ENCODE results near the gene PGGHG. TPM values are rescaled to one million over a fixed set of nuclear protein-coding genes. Genes with fewer than 3 reads are reported as not detected.
A peak's percentile ranks its signal among the peaks of the same experiment; 100 is the strongest.

Gene PGGHG
- total RNA-seq (64.1 TPM), polyA plus RNA-seq (ENCODE audit: insufficient read depth, low read depth, low replicate concordance) (16.1 TPM)
- long read RNA-seq, donor 1, partial matches to known transcripts = 5 of 5 reads
- long read RNA-seq, donor 1, other reads (novel, unspliced or antisense) = 0 of 5 reads
- long read RNA-seq, donor 2 = 0 reads
- long read RNA-seq, donor 3 = 0 reads
- long read RNA-seq, donor 4, partial matches to known transcripts = 0 of 1 reads
- long read RNA-seq, donor 4, other reads (novel, unspliced or antisense) = 0 of 1 reads
- long read RNA-seq, donor 5 = 0 reads
- long read RNA-seq, donor 6 = 0 reads
- long read RNA-seq, donor 7, partial matches to known transcripts = 54 of 109 reads
- long read RNA-seq, donor 7, other reads (novel, unspliced or antisense) = 54 of 109 reads
- long read RNA-seq, donor 8 = 0 reads
- long read RNA-seq, donor 9, partial matches to known transcripts = 0 of 1 reads
- long read RNA-seq, donor 9, other reads (novel, unspliced or antisense) = 0 of 1 reads
- long read RNA-seq, donor 10, partial matches to known transcripts = 0 of 2 reads
- long read RNA-seq, donor 10, other reads (novel, unspliced or antisense) = 0 of 2 reads

DNA sequence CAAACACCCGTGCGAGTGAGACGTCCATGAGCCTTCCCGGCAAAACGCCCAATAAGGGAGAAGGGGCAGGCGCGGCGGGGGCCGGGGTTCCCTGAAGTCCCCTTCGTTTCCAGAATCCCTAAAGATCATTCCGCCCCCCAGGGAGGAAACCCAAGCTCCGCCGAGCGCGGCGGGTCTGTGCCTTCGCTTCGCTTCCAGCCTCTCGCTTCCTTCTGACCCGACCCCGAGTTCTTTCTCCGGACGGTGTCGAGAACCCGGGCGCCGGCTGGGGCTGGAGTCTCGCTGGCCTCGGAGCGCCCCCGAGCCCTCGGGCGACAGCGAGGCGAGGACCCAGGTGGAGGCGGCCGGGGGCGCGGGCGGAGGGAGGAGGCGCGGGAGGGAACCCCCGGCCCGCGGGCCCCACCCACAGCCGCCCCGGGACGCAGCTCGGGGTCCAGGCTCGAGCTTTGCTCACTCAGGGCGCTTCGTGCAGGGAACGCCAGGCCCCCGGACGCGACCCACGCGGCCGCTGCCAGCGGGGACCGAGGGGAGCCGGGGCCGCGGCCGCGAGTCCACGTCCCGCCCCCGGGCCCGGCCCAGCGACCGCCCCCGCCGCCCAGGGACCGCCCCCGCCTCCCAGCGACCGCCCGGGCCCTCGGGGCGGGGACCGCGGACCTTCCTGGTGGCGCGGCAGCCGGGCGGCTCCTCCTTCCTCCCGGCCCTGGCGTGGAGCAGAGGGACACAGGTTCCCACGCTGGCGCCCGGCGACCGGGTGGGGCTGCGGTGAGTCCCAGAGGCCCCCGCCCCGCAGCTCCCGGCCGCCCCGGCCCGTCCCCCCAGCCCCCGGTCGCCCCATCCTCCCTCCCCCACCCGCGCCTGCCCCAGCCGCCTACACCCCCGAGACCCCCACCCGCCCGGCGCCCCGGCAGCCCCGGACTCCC is at the start of gene PGGHG:
TSS of gene PGGHG (plus strand) at position 649 of the 920 bp plus-strand sequence. CDS start 691 bp downstream, outside the sequence.
- intact Hi-C loops (cut with DNase I) = no loop called here
- no peaks in the 10 kb centered on the region for H3K36me3 ChIP-seq (ENCODE audit: control insufficient read depth in 2 of 3, insufficient read depth in 3 of 3, low read length in 3 of 3)
- TF ChIP-seq, protein P1, sequence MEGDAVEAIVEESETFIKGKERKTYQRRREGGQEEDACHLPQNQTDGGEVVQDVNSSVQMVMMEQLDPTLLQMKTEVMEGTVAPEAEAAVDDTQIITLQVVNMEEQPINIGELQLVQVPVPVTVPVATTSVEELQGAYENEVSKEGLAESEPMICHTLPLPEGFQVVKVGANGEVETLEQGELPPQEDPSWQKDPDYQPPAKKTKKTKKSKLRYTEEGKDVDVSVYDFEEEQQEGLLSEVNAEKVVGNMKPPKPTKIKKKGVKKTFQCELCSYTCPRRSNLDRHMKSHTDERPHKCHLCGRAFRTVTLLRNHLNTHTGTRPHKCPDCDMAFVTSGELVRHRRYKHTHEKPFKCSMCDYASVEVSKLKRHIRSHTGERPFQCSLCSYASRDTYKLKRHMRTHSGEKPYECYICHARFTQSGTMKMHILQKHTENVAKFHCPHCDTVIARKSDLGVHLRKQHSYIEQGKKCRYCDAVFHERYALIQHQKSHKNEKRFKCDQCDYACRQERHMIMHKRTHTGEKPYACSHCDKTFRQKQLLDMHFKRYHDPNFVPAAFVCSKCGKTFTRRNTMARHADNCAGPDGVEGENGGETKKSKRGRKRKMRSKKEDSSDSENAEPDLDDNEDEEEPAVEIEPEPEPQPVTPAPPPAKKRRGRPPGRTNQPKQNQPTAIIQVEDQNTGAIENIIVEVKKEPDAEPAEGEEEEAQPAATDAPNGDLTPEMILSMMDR (IDR thresholded peaks at IDR 0.05; ENCODE audit: borderline replicate concordance, extremely low read depth, insufficient read depth) = no peak
- DNase-seq (peak in 4 of 5 donors; percentile 55 to 93 (median 70)), FAIRE-seq (no peak)
- H3K4me3 ChIP-seq (ENCODE audit: low read length in 3 of 3) = peak within 1 kb of the TSS in 2 of 3 donors; percentile 60 to 65
- peak within 1 kb of the TSS in 1 of 2 donors; percentile 20 for H3K27ac ChIP-seq (ENCODE audit: low read depth in 2 of 2, low read length in 2 of 2)
- peak within 1 kb of the TSS in 2 of 3 donors; percentile 29 to 40 for H3K9ac ChIP-seq (ENCODE audit: low read length in 3 of 3)
- no peaks in the 10 kb centered on the region for H3K9me3 ChIP-seq (ENCODE audit: control insufficient read depth in 2 of 3, insufficient read depth in 1 of 3, low read length in 3 of 3)
- no peaks in the 10 kb centered on the region for H3K27me3 ChIP-seq (ENCODE audit: control insufficient read depth, insufficient read depth, low read length)
- H3K4me1 ChIP-seq (ENCODE audit: control insufficient read depth in 2 of 3, insufficient read depth in 2 of 3, low read depth in 1 of 3, low read length in 3 of 3) = peaks cover 0 to 8% (median 0%) of the 10 kb centered on the region in 3 donors

DNA sequence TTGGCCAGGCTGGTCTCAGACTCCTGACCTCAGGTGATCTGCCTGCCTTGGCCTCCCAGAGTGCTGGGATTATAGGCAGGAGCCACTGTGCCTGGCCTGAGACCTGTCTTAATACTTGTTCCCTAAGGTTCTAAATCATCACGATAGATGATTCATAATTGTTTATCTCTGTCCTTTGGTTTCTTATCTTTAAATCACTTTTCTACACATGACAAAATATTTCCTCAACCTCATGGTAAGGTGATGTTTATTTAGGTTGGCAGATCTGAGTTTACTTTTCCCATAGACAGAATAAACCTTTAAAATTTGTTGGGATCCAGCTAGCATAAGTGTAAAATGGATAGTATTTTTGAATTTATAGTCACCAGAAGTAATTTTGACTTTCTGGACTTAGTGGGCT is 48.6 kb upstream of the PGGHG start:
- peaks cover 0 to 16% (median 10%) of the 10 kb centered on the region in 3 donors for H3K4me1 ChIP-seq (ENCODE audit: control insufficient read depth in 2 of 3, insufficient read depth in 2 of 3, low read depth in 1 of 3, low read length in 3 of 3)
- H3K9me3 ChIP-seq (ENCODE audit: control insufficient read depth in 2 of 3, insufficient read depth in 1 of 3, low read length in 3 of 3) = no peaks in the 10 kb centered on the region
- TF ChIP-seq, protein P1 (IDR thresholded peaks at IDR 0.05; ENCODE audit: borderline replicate concordance, extremely low read depth, insufficient read depth) = no peak
- no peaks in the 10 kb centered on the region for H3K27me3 ChIP-seq (ENCODE audit: control insufficient read depth, insufficient read depth, low read length)
- H3K4me3 ChIP-seq (ENCODE audit: low read length in 3 of 3) = no peak overlapping the region
- intact Hi-C loops (cut with DNase I) = no loop called here
- DNase-seq (no peak), FAIRE-seq (no peak)
- H3K9ac ChIP-seq (ENCODE audit: low read length in 3 of 3) = no peak overlapping the region
- H3K27ac ChIP-seq (ENCODE audit: low read depth in 2 of 2, low read length in 2 of 2) = no peak overlapping the region
- H3K36me3 ChIP-seq (ENCODE audit: control insufficient read depth in 2 of 3, insufficient read depth in 3 of 3, low read length in 3 of 3) = peaks cover 2 to 9% (median 7%) of the 10 kb centered on the region in 3 donors

DNA sequence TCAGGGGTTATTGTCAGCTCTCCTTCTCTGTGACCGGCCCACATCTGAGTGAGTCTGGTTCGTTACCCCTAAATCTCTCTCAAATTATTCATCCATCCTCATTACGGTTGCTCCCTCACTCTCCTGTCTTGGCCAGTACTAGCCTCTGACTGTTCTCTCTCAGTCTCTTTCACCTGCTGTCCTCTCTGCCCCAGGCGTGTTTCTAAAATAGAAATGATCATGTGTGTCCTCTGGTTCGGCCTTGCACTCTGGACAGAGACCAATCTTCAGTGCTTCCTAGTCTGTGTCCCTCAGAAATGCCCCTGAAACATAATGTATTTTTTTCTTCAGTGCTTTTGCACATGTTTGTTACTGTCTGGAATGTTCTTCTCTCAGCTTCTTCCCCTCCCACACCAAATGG is 47.3 kb upstream of the PGGHG start:
- TF ChIP-seq, protein P1 (IDR thresholded peaks at IDR 0.05; ENCODE audit: borderline replicate concordance, extremely low read depth, insufficient read depth) = no peak
- Histone ChIP-seq H3K27me3 (ENCODE audit: control insufficient read depth, insufficient read depth, low read length) (no peaks in the 10 kb centered on the region), H3K4me3 (ENCODE audit: low read length in 3 of 3) (no peak overlapping the region), H3K4me1 (ENCODE audit: control insufficient read depth in 2 of 3, insufficient read depth in 2 of 3, low read depth in 1 of 3, low read length in 3 of 3) (peaks cover 0 to 12% (median 6%) of the 10 kb centered on the region in 3 donors), H3K27ac (ENCODE audit: low read depth in 2 of 2, low read length in 2 of 2) (no peak overlapping the region), H3K36me3 (ENCODE audit: control insufficient read depth in 2 of 3, insufficient read depth in 3 of 3, low read length in 3 of 3) (peaks cover 9 to 14% (median 13%) of the 10 kb centered on the region in 3 donors), H3K9ac (ENCODE audit: low read length in 3 of 3) (no peak overlapping the region), H3K9me3 (ENCODE audit: control insufficient read depth in 2 of 3, insufficient read depth in 1 of 3, low read length in 3 of 3) (no peaks in the 10 kb centered on the region)
- intact Hi-C loops (cut with DNase I) = no loop called here
- FAIRE-seq (no peak), DNase-seq (no peak)
